Breast epithelium (tissue), 4 donors: ENCODE measurements around the gene TOLLIP. TPM values are rescaled to one million over a fixed set of nuclear protein-coding genes. Genes with fewer than 3 reads are reported as not detected.

Experiments used
- DNase-seq, 2 donors: peaks; one replicate each; pipeline ENCODE4 v3.0.0-alpha.2; 2019; ENCODE audit warnings: low spot score in 2 of 2
- H3K27ac ChIP-seq, 2 donors: fragments of 200-600 bp; sonication (generic) in 1 of 2; one replicate each; pipeline ENCODE4 v1.5.1; 2016 to 2019; ENCODE audit warnings: mild to moderate bottlenecking in 1 of 2
- H3K27me3 ChIP-seq, 2 donors: fragments of 200-600 bp; sonication (generic) in 1 of 2; one replicate each; pipeline versions ENCODE4 v1.5.1 to v1.6.0; 2017 to 2019; ENCODE audit warnings: control low read depth in 1 of 2, mild to moderate bottlenecking in 1 of 2
- H3K36me3 ChIP-seq: fragments of 200-600 bp; one replicate; pipeline ENCODE4 v1.5.1; 2019
- H3K4me1 ChIP-seq, 2 donors: fragments of 200-600 bp; sonication (generic); one replicate each; pipeline ENCODE4 v1.5.1; 2016 to 2019; ENCODE audit warnings: control low read depth in 1 of 2
- H3K4me3 ChIP-seq, 3 donors: fragments of 200-600 bp; sonication (generic); 1 replicate in 2 of 3; 2 replicates in 1 of 3; pipeline ENCODE4 v1.5.1; 2016 to 2019; ENCODE audit warnings: mild to moderate bottlenecking in 3 of 3, moderate library complexity in 2 of 3
- H3K9me3 ChIP-seq, 2 donors: fragments of 200-600 bp; sonication (generic) in 1 of 2; one replicate each; pipeline ENCODE4 v1.5.1; 2016 to 2019; ENCODE audit warnings: control low read depth in 1 of 2
- CTCF ChIP-seq, 3 donors: fragments of 450-650 bp; IDR thresholded peaks; one replicate each; pipeline ENCODE4 v1.5.1; 2016 to 2017; ENCODE audit warnings: antibody characterized with exemption in 3 of 3, mild to moderate bottlenecking in 3 of 3, moderate library complexity in 3 of 3
- POLR2A ChIP-seq: fragments of 450-650 bp; IDR thresholded peaks from one replicate; pipeline ENCODE4 v1.6.1; 2016; ENCODE audit warnings: antibody characterized with exemption, mild to moderate bottlenecking, moderate library complexity
- POLR2AphosphoS5 ChIP-seq, 3 donors: sonication (generic); formaldehyde crosslinking; IDR thresholded peaks; one replicate each; pipeline ENCODE4 v1.6.1; 2017; ENCODE audit warnings: antibody characterized with exemption in 3 of 3
- intact Hi-C: fragments of 100-400 bp; cut with DNase I; formaldehyde crosslinking; loops from one replicate; pipeline ENCODE4 v1.15.1; 2023; ENCODE audit warnings: low total_unique reads
- total RNA-seq, 3 donors: library from RNA; depleted of rRNA; stranded (reverse); fragments of >200 nt; gene quantifications; one replicate each; pipeline ENCODE4 v1.1.0, GENCODE V29; 2016

The TOLLIP gene
- total RNA-seq, 3 donors from 2014 or later: 32.8 to 47.2 (median 41.0) TPM

GRCh38 chr11:1293619-1294015, 15.8 kb downstream of the TOLLIP start:
- TF ChIP-seq POLR2A: no peak
- no peak for TF ChIP-seq POLR2AphosphoS5 (IDR thresholded peaks at IDR 0.05)
- TF ChIP-seq CTCF (IDR thresholded peaks at IDR 0.05): peak in 1 of 3 donors; percentile 20
- Histone ChIP-seq H3K4me1 (peaks cover 0 to 11% of the 10 kb centered on the region in 2 donors), H3K27ac (no peak overlapping the region), H3K36me3 (peaks cover 4% of the 10 kb centered on the region), H3K9me3 (no peaks in the 10 kb centered on the region), H3K4me3 (no peak overlapping the region), H3K27me3 (no peaks in the 10 kb centered on the region)
- DNase-seq: peak in 1 of 2 donors; percentile 47
- intact Hi-C loops: no loop called here

- DNase-seq: peak in 1 of 2 donors; percentile 42
- TF ChIP-seq CTCF (IDR thresholded peaks at IDR 0.05) (no peak), POLR2AphosphoS5 (IDR thresholded peaks at IDR 0.05) (no peak), POLR2A (no peak)
- H3K9me3 ChIP-seq: no peaks in the 10 kb centered on the region
- H3K4me3 ChIP-seq: peak overlapping the region in 1 of 3 donors; percentile 15
- H3K27ac ChIP-seq: no peak overlapping the region
- intact Hi-C loops: no loop called here
- peaks cover 0 to 5% of the 10 kb centered on the region in 2 donors for H3K4me1 ChIP-seq
- peaks cover 4% of the 10 kb centered on the region for H3K36me3 ChIP-seq
- no peaks in the 10 kb centered on the region for H3K27me3 ChIP-seq
These were observed 16.5 kb downstream of the TOLLIP start for GRCh38 chr11:1292644-1293618.

GRCh38 chr11:1292018-1292643, 17.3 kb downstream of the TOLLIP start:
- H3K9me3 ChIP-seq: no peaks in the 10 kb centered on the region
- H3K4me1 ChIP-seq: no peaks in the 10 kb centered on the region
- H3K27me3 ChIP-seq: no peaks in the 10 kb centered on the region
- DNase-seq: peak in 1 of 2 donors; percentile 12
- no peak for TF ChIP-seq POLR2AphosphoS5 (IDR thresholded peaks at IDR 0.05)
- no peak for TF ChIP-seq POLR2A
- no peak for TF ChIP-seq CTCF (IDR thresholded peaks at IDR 0.05)
- intact Hi-C loops: no loop called here
- H3K27ac ChIP-seq: no peak overlapping the region
- H3K4me3 ChIP-seq: peak overlapping the region in 1 of 3 donors; percentile 15
- H3K36me3 ChIP-seq: peaks cover 4% of the 10 kb centered on the region

GRCh38 chr11:1291295-1292017, 18.0 kb downstream of the TOLLIP start:
- intact Hi-C loops: no loop called here
- Histone ChIP-seq H3K4me3 (no peak overlapping the region), H3K27me3 (no peaks in the 10 kb centered on the region), H3K9me3 (no peaks in the 10 kb centered on the region), H3K27ac (no peak overlapping the region), H3K4me1 (no peaks in the 10 kb centered on the region), H3K36me3 (peaks cover 4% of the 10 kb centered on the region)
- DNase-seq: peak in 1 of 2 donors; percentile 42
- TF ChIP-seq CTCF (IDR thresholded peaks at IDR 0.05) (no peak), POLR2AphosphoS5 (IDR thresholded peaks at IDR 0.05) (no peak), POLR2A (no peak)
